Psoas muscle (tissue), 8 donors: ENCODE measurements around the gene NEUROD6. TPM values are rescaled to one million over a fixed set of nuclear protein-coding genes. Genes with fewer than 3 reads are reported as not detected.
A peak's percentile ranks its signal among the peaks of the same experiment; 100 is the strongest.

Experiments
- ATAC-seq, 4 donors: fragments of 200-7000 bp; cut with Tn5 transposase; one replicate each; pipeline ENCODE4 v1.9.1; 2020; ENCODE audit warnings: moderate library complexity in 3 of 4, mild to moderate bottlenecking in 2 of 4
- DNase-seq, 2 donors: peaks; one replicate each; pipeline ENCODE4 v3.0.0-alpha.2; 2020
- H3K27ac ChIP-seq: fragments of 200-600 bp; one replicate; pipeline ENCODE4 v1.8.0; 2022
- H3K27me3 ChIP-seq, 3 donors: fragments of 200-600 bp in 1 of 3; one replicate each; pipeline versions ENCODE4 v1.6.1 to v1.8.0; 2013 to 2022; ENCODE audit warnings: low read length in 2 of 3, mild to moderate bottlenecking in 2 of 3, moderate library complexity in 1 of 3; ENCODE audit not compliant: insufficient read depth in 3 of 3
- H3K36me3 ChIP-seq, 2 donors: fragments of 200-600 bp in 1 of 2; one replicate each; pipeline versions ENCODE4 v1.6.1 to v1.8.0; 2013 to 2022; ENCODE audit warnings: low read depth in 1 of 2, mild to moderate bottlenecking in 1 of 2, moderate library complexity in 1 of 2; ENCODE audit not compliant: insufficient read depth in 1 of 2
- H3K4me1 ChIP-seq: fragments of 200-600 bp; one replicate; pipeline ENCODE4 v1.8.0; 2022
- H3K4me3 ChIP-seq: fragments of 200-600 bp; one replicate; pipeline ENCODE4 v1.8.0; 2022; ENCODE audit warnings: mild to moderate bottlenecking
- H3K9me3 ChIP-seq: fragments of 200-600 bp; one replicate; pipeline ENCODE4 v1.8.0; 2022
- CTCF ChIP-seq: fragments of 200-600 bp; IDR thresholded peaks from one replicate; pipeline ENCODE4 v1.8.0; 2022; ENCODE audit warnings: antibody characterized with exemption
- WGBS, 3 donors: extraction: QIAGEN DNeasy Blood & Tissue Kit; methylation state at CpG; one replicate each; pipeline versions ENCODE4 v1.1.6 to v1.1.7; 2013; 5-methylcytosine and 5-hydroxymethylcytosine counted together
- intact Hi-C, 2 donors: fragments of 100-400 bp; cut with DNase I; formaldehyde crosslinking; loops; one replicate each; pipeline versions ENCODE4 v1.11.0 to v1.14.2; 2022
- polyA plus RNA-seq, 3 donors: library from polyadenylated mRNA; stranded (reverse); fragments of 200-250 nt; gene quantifications; one replicate each; pipeline ENCODE4 v1.2.3, GENCODE V29; 2013
- total RNA-seq, 4 donors: library from RNA; stranded (reverse); fragmentation: NEBNext Ultra II Directional in 2 of 4; extraction: Animal tissue kit (Norgen Biotek cat#: 25700) in 2 of 4; gene quantifications; one replicate each; pipeline versions ENCODE4 v1.2.1 to v1.2.4, GENCODE V29; 2021 to 2023
- donor health status: healthy with polysubstance abuse.
- donor health status: DM: no; HTN: no; CAD: no; lungs with moderate emphysema.
- donor health status: Bipolar disorder and iron deficiency.
- donor health status: healthy.
- donor health status: DM: yes; HTN: yes; CAD: no.
- donor health status: DM: no; HTN: no; CAD: no.
- donor health status: DM: no; HTN: no; CAD: no.
- donor health status: DM: yes; HTN: yes; CAD: no.

Gene NEUROD6
- total and polyA plus RNA-seq, 7 donors = 0.05 TPM; not detected in 6

DNA sequence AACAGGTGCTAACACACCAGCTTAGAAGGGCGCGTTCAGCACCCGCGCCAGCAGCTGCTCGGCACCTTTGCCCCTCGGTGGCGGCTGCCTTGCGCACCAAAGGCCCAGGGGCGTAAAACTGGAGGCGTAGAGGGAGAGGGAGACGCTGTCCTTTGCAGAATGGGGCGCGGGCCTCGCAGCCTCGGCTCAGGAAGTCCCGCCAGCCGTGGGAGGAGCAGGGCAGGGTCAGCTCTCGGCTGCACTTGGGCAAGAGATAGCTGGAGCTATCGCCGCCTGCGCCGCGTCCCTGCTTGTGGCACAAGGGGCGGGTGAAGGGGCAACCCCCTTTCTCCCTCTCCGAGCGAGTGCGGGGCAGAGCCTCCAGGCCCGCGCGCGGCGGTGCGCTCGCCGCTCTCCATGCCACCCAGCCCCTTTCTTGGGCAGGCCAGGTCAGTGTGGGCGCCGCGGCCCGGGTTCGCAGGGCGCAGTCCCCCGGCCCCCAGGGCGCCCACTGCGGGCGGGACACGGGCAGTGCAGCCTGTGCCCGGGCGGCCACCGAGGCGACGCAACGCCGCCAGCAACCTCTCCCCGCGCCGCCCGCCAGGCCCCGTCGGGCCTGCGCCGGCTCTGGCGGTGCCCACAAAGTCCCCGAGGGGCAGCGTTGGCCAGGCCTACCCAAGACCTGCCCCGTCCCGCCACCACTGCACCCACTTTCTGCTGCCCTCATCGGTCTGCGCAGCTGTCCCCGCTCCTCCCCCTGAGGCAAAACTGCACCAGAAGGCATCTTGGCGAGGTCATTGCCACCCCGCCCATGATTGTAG lies 4.1 kb downstream of the NEUROD6 start:
- H3K9me3 ChIP-seq = no peaks in the 10 kb centered on the region
- peaks cover 0 to 47% (median 17%) of the 10 kb centered on the region in 3 donors for H3K27me3 ChIP-seq
- H3K36me3 ChIP-seq = no peaks in the 10 kb centered on the region
- H3K4me1 ChIP-seq = no peaks in the 10 kb centered on the region
- intact Hi-C loops = no loop called here
- ATAC-seq (peak in 1 of 4 donors; percentile 30), DNase-seq (no peak)
- peak overlapping the region; percentile 41 for H3K4me3 ChIP-seq
- no peak overlapping the region for H3K27ac ChIP-seq
- TF ChIP-seq CTCF = no peak
- 4 to 5% (median 5%) methylated on average over 45 to 71 of the region's 71 CpGs for WGBS, 3 donors

- intact Hi-C loops = no loop called here
- TF ChIP-seq CTCF = no peak
- no peak for DNase-seq
- Histone ChIP-seq H3K4me1 (no peaks in the 10 kb centered on the region), H3K4me3 (peak overlapping the region; percentile 41), H3K36me3 (no peaks in the 10 kb centered on the region), H3K27ac (no peak overlapping the region), H3K27me3 (peaks cover 0 to 47% (median 17%) of the 10 kb centered on the region in 3 donors), H3K9me3 (no peaks in the 10 kb centered on the region)
- no peak for ATAC-seq
- 9 to 19% (median 19%) methylated on average over 12 of the region's 12 CpGs for WGBS, 3 donors
Measured at GRCh38 chr7:31335884-31336201, 4.7 kb downstream of the NEUROD6 start.

GRCh38 chr7:31335161-31335856 lies 5.2 kb downstream of the NEUROD6 start:
- Histone ChIP-seq H3K36me3 (no peaks in the 10 kb centered on the region), H3K27me3 (peaks cover 0 to 47% (median 14%) of the 10 kb centered on the region in 3 donors), H3K4me1 (no peaks in the 10 kb centered on the region), H3K4me3 (no peak overlapping the region), H3K27ac (no peak overlapping the region), H3K9me3 (no peaks in the 10 kb centered on the region)
- 36 to 46% (median 40%) methylated on average over 16 of the region's 16 CpGs for WGBS, 3 donors
- DNase-seq = no peak
- TF ChIP-seq CTCF = no peak
- intact Hi-C loops = no loop called here
- no peak for ATAC-seq

DNA sequence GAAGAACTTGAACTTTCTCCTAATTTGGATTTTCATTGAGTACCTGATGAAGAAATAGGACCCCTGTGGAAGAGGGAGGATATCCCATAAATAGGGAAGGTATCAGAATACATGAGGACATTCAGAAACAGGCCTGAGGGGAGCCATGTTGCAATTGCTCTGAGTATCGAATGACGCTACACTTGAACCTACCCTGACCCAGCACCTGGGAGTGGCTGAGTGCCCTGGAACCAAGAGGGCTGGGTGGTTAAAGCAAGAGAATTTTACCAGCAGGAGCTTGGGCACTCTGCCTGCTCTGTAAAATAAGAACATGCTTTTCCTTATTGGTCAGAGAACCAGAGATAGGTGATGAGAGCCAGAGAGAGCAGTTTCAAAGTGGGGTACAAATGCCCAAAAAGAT lies 7.2 kb downstream of the NEUROD6 start:
- H3K4me1 ChIP-seq = no peaks in the 10 kb centered on the region
- H3K9me3 ChIP-seq = no peaks in the 10 kb centered on the region
- 78 to 86% (median 81%) methylated on average over 2 of the region's 2 CpGs for WGBS, 3 donors
- DNase-seq = no peak
- peaks cover 0 to 35% (median 14%) of the 10 kb centered on the region in 3 donors for H3K27me3 ChIP-seq
- no peak overlapping the region for H3K4me3 ChIP-seq
- intact Hi-C loops = no loop called here
- TF ChIP-seq CTCF = no peak
- ATAC-seq = no peak
- H3K36me3 ChIP-seq = no peaks in the 10 kb centered on the region
- no peak overlapping the region for H3K27ac ChIP-seq
